ENCODE measurements around the gene FNBP1. TPM values are rescaled to one million over a fixed set of nuclear protein-coding genes. Genes with fewer than 3 reads are reported as not detected.
"Not testable (repeated sequence)": the region's sequence is repeated elsewhere in the genome, so short reads cannot be mapped to it uniquely, and the experiment has no call there.

FNBP1 gene
- total RNA-seq, 1 experiment from 2014 or later: 36.5 TPM

- H3K4ac ChIP-seq (ENCODE audit: low read depth, low read length): no peak overlapping the region
- no peak overlapping the region for H3K4me3 Mint-ChIP-seq
- no CpG with 5 or more reads among the region's 5 CpGs for WGBS (ENCODE audit: extremely low coverage, insufficient read length, low lambda C conversion rate)
Measured at GRCh38 chr9:129949821-129950220, 93.2 kb downstream of the FNBP1 start.

DNA sequence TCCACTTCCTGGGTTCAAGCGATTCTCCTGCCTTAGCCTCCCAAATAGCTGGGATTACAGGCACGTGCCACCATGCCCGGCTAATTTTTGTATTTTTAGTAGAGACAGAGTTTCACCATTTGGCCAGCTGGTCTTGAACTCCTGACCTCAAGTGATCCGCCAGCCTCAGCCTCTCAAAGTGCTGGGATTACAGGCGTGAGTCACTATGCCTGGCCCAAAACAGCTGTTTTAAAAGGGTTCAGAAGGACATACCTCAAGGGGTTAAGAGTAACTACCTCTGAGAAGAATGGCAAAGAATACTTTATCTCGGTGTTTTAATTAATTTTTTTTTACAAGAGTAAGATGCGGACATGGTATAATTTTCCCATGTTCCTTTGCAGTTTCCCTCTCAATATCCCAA, 94.4 kb downstream of the FNBP1 start:
- not testable (repeated sequence) for H3K9ac ChIP-seq (ENCODE audit: extremely low read depth, insufficient read length, low read length); H3K4ac ChIP-seq (ENCODE audit: low read depth, low read length); H3K4me3 Mint-ChIP-seq; H3K79me1 ChIP-seq (ENCODE audit: insufficient read depth, low read depth, low read length, poor library complexity, severe bottlenecking); H3K27me3 Mint-ChIP-seq (ENCODE audit: low read depth); H4K5ac ChIP-seq (ENCODE audit: insufficient read length, low read depth, low read length); H2AK5ac ChIP-seq (ENCODE audit: insufficient read length, low read length); H3K79me2 ChIP-seq (ENCODE audit: insufficient read depth, low read length); H2BK120ac ChIP-seq (ENCODE audit: low read depth, low read length, poor library complexity, severe bottlenecking); H2BK20ac ChIP-seq (ENCODE audit: low read depth, low read length, poor library complexity, severe bottlenecking); H3K18ac ChIP-seq (ENCODE audit: insufficient read length, low read depth, low read length); H3K23me2 ChIP-seq (ENCODE audit: insufficient read length, low read depth, low read length, poor library complexity, severe bottlenecking); H4K8ac ChIP-seq (replicated peaks; ENCODE audit: insufficient read length, low read depth, low read length); H3K9me3 ChIP-seq (ENCODE audit: control insufficient read depth, low read depth, low read length); H3K4me2 ChIP-seq (ENCODE audit: insufficient read depth, insufficient read length, low read length); H3K56ac ChIP-seq (ENCODE audit: insufficient read length, low read depth, low read length); H3K4me1 Mint-ChIP-seq; H3K14ac ChIP-seq (ENCODE audit: insufficient read depth, low read length); H3K27ac ChIP-seq (ENCODE audit: insufficient read length, low read depth, low read length); H3K27me3 ChIP-seq (ENCODE audit: insufficient read depth, low read length); H2BK15ac ChIP-seq (ENCODE audit: low read depth, low read length); H3K4me1 ChIP-seq (ENCODE audit: insufficient read depth, low read length); H2BK12ac ChIP-seq (ENCODE audit: insufficient read length, low read depth, low read length); H3K27ac Mint-ChIP-seq; H4K20me1 ChIP-seq (ENCODE audit: control insufficient read depth, insufficient read depth, insufficient read length); H2BK5ac ChIP-seq (ENCODE audit: insufficient read length, low read length); H3T11ph ChIP-seq (ENCODE audit: low read length); H2AFZ ChIP-seq (ENCODE audit: low read length); H4K91ac ChIP-seq (ENCODE audit: insufficient read length, low read depth, low read length); H3K23ac ChIP-seq (ENCODE audit: insufficient read length, low read depth, low read length); H3K9me3 Mint-ChIP-seq; H3K36me3 Mint-ChIP-seq (ENCODE audit: insufficient read depth in 1 of 3, low read depth in 3 of 3); DNase-seq
- WGBS (ENCODE audit: extremely low coverage, insufficient read length, low lambda C conversion rate): no CpG with 5 or more reads among the region's 7 CpGs

More at GRCh38 chr9:129949821-129950220, 93.2 kb downstream of the FNBP1 start:
- TF ChIP-seq CTCF (conservative IDR thresholded peaks at IDR 0.05): no peak
- Histone ChIP-seq H2BK12ac (ENCODE audit: insufficient read length, low read depth, low read length) (no peak overlapping the region), H3K9me3 (ENCODE audit: control insufficient read depth, low read depth, low read length) (no peaks in the 10 kb centered on the region), H2BK5ac (ENCODE audit: insufficient read length, low read length) (no peak overlapping the region), H3K79me2 (ENCODE audit: insufficient read depth, low read length) (no peaks in the 10 kb centered on the region), H3K23ac (ENCODE audit: insufficient read length, low read depth, low read length) (no peak overlapping the region), H3K56ac (ENCODE audit: insufficient read length, low read depth, low read length) (no peak overlapping the region), H3K18ac (ENCODE audit: insufficient read length, low read depth, low read length) (no peak overlapping the region), H2BK15ac (ENCODE audit: low read depth, low read length) (no peak overlapping the region), H4K8ac (replicated peaks; ENCODE audit: insufficient read length, low read depth, low read length) (no peak overlapping the region), H3K4me1 (ENCODE audit: insufficient read depth, low read length) (no peaks in the 10 kb centered on the region), H3K4me2 (ENCODE audit: insufficient read depth, insufficient read length, low read length) (no peak overlapping the region), H2BK120ac (ENCODE audit: low read depth, low read length, poor library complexity, severe bottlenecking) (no peak overlapping the region), H4K20me1 (ENCODE audit: control insufficient read depth, insufficient read depth, insufficient read length) (no peaks in the 10 kb centered on the region), H2AK5ac (ENCODE audit: insufficient read length, low read length) (no peak overlapping the region), H2AFZ (ENCODE audit: low read length) (no peak overlapping the region), H3K79me1 (ENCODE audit: insufficient read depth, low read depth, low read length, poor library complexity, severe bottlenecking) (no peaks in the 10 kb centered on the region), H3T11ph (ENCODE audit: low read length) (no peak overlapping the region), H3K14ac (ENCODE audit: insufficient read depth, low read length) (no peak overlapping the region), H2BK20ac (ENCODE audit: low read depth, low read length, poor library complexity, severe bottlenecking) (no peak overlapping the region), H3K23me2 (ENCODE audit: insufficient read length, low read depth, low read length, poor library complexity, severe bottlenecking) (no peaks in the 10 kb centered on the region), H4K91ac (ENCODE audit: insufficient read length, low read depth, low read length) (no peak overlapping the region), H4K5ac (ENCODE audit: insufficient read length, low read depth, low read length) (no peak overlapping the region), H3K27me3 (ENCODE audit: insufficient read depth, low read length) (no peaks in the 10 kb centered on the region), H3K27ac (ENCODE audit: insufficient read length, low read depth, low read length) (no peak overlapping the region), H3K9ac (ENCODE audit: extremely low read depth, insufficient read length, low read length) (no peak overlapping the region)
- Mint-ChIP-seq H3K4me1 (0 out of 4 replicates have a peak, but pooled peaks cover 0 to under 1% of the 10 kb centered on the region in 2 experiments), H3K36me3 (ENCODE audit: insufficient read depth in 1 of 3, low read depth in 3 of 3) (peaks cover 0 to 8% (median 4%) of the 10 kb centered on the region in 3 experiments; a peak in 2 of 7 replicates), H3K9me3 (no peaks in the 10 kb centered on the region), H3K27ac (no peak overlapping the region; a peak in 1 of 7 replicates), H3K27me3 (ENCODE audit: low read depth) (no peaks in the 10 kb centered on the region)
- DNase-seq: no peak
